GM15510 (cell line): ENCODE data around the gene TLNRD1.

Experiments
- POLR2A ChIP-seq: IDR thresholded peaks from 3 replicates; pipeline ENCODE4 v1.6.1; 2011; ENCODE audit warnings: borderline replicate concordance; ENCODE audit not compliant: insufficient read length; ENCODE audit errors: extremely low read depth

Gene TLNRD1

DNA sequence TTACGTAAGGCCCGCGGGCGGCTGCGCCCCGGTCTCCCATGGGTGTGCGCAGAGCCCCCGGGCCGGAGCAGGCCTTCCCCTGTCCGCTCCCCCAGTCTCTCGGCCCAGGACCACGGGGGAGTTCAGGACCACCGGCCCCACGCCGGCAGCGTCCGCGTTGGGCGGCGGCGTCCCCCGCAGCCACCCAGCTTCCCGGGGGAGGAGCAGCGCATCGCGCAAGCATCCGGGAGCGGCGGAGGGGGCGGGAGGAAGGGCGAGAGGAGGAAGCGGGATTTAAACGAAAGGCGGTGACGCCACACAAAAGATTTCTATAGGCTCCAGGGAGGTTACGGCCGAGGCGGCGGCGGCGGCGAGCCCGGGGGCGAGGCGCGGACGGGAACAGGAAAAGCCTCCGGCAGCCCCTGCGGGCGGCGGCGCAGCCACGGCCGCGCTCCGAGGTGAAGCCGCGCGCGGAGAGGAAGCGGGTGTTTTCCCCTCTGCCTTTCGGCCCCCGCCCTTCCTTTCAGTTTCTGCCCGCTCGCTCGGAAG, at the start of gene TLNRD1:
TSS of gene TLNRD1 (plus strand) at position 300 of the 528 bp plus-strand sequence. CDS start 1,349 bp downstream, outside the sequence.
- peak; percentile 87 for TF ChIP-seq POLR2A

DNA sequence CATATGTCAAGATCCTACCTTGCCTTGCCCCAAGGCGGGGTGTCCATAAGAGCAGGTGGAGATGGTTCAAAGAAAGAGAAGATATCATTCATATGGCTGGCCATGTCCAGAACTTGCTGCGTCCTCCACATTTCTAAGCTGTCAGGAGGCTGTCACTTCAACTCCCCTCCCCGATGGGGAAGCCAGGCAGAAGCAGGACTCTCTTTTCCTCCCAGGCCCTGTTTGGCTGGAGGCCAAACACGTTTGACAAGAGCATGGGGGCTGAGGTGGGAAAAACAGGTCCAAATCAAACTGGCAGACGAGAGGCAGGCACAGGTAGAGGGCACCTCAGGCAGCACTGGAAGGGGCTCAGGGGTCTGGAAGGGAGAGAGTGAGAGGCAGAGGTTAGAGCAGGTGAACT, 48.8 kb upstream of the TLNRD1 start:
- no peak for TF ChIP-seq POLR2A

DNA sequence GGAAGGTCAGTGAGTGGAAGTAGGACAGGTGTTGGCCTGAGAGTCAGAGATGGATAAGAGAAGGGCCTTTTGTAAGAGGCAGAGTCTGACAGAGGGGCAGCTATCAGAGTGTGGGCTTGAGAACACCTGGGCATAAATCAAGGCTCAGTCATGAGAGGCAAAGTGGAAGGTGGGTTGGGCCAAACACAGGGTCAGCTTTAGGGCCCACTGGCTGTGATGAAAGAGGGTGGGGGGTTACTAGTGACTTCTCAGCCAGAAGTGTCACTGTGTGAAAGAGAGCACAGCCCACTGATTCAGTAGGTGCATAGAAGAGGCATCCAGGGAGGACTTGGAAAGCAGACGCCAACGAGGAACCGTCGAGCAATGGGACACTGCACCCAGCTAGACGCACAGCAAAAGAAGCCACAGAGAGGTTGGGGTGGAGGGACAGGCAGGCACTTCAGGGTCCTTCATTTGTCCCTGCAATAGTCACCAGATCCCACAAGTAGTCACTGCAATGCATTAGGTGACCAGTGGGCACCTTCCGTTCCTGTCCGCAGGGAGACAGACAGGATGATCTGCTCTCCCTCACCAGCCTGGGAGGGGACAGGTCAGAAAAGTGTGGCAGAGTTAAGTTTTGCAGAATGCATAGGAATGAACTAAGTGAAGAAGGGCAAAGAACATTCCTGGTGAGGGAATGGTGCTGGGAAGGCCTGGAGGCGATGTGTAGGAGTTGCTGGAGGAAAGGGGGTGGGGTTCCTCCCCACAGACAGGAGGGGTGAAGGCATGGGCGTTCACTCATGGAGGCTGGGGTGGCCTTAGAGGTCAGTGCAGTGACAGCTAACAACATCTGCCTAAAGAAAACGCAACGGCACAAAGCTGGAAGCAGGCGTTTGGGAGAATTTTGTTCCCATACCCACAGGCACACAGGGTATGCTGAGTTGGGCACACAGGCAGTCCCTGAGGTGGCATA, 47.4 kb upstream of the TLNRD1 start:
- no peak for TF ChIP-seq POLR2A

DNA sequence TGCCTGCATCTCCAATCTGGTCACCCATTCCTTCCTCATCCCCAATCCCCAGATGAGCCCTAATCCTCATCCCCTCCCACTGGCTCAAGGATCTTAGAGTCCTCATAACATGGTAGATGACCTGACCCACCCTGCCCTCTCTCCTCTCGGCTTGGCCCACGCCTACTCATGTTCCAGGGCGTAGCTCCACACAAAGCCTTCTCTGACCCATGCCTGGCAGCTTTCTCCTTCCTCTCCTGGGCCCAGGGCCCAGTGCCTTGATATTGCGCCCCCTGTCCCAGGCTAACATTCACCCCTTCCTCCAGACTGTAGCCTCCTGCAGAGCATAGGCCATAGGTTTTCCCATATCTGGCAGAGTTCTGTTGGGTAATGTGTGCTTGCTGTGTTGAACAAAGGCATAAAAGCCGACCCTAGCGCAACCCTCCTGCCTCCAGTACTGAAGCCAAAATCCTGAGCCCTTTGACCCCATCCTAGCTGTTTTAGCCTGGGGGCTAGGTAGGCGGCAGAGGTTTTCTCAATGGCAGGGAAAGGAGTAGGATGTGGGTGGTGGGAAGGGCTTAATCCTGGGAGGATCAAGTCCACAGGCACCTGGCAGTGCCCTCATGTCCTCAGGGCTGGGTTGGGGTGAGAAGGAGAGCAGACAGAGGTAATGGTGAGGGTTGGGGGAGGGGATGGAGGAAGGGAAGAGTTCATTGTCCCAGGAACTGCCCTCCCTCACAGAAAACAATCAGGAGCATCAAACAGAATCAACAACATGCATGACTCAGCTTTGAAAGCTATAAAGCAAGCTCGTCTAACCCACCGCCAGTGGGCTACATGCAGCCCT, 46.6 kb upstream of the TLNRD1 start:
- TF ChIP-seq POLR2A, result no peak

DNA sequence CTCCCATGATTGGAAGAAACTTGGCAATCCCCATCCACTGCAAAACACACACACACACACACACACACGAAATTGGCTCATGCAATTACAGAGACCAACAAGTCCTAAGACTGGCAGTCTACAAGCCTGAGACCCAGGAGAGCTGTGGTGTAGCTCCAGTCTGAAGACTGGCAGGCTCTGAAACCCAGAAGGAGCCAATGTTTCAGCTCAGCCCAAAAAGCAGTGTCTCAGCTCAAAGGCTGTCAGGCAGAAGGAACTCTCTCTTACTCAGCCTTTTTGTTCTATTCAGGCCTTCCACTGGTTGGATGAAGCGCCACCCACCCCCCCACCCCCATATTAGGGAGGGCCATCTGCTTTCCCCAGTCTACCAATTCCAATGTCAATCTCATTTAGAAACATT, 43.2 kb upstream of the TLNRD1 start:
- no peak for TF ChIP-seq POLR2A

DNA sequence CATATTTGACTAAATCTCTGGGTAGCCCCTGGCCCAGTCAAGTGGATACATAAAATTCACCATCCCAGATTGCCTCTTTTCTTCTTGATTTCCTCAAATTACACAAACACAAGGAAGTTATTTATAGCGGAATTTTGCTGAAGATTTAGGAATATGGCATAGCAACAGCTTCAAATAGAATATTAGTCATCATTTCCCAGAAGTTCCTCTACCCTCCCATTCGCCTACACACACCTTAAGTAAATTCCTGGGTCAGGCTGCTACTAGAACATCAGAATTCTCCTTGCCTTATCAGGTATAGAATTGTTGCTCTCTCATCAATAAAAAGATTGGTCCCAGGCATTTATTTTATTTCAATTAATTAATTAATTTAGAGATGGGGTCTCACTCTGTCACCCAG, 42.7 kb upstream of the TLNRD1 start:
- no peak for TF ChIP-seq POLR2A

DNA sequence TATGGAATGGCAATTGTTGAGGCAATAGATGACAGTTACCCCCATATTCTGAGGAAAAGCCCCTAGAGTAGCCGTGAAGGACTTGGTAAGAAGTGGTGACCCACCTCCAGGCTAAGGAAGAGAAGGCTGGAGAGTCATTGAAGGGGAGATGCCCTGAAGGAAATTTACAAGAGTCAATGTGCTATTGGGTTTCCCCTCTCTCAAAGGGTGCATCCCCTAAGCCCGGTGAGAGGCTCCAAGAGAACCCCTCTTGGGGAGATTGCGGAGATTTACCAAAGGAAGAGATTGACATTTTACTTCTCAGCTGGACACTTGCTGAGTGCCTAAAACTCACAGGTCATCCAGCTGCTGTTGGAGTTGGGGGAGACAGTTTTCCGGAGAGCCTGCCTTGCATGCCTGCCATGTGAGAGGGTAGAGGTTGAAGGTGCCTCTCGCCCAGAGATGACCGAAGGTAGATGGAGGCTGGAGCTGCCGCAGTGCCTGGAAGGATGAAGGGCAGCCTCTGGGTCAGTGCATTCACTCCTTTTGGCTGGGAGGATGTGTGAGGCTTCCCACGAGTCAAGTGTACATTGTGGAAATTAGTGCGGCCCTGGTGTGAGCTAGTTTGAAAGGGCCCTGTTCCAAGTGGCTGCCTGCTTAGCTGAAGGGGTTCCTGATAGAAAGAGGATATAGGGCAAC, 41.8 kb upstream of the TLNRD1 start:
- no peak for TF ChIP-seq POLR2A

DNA sequence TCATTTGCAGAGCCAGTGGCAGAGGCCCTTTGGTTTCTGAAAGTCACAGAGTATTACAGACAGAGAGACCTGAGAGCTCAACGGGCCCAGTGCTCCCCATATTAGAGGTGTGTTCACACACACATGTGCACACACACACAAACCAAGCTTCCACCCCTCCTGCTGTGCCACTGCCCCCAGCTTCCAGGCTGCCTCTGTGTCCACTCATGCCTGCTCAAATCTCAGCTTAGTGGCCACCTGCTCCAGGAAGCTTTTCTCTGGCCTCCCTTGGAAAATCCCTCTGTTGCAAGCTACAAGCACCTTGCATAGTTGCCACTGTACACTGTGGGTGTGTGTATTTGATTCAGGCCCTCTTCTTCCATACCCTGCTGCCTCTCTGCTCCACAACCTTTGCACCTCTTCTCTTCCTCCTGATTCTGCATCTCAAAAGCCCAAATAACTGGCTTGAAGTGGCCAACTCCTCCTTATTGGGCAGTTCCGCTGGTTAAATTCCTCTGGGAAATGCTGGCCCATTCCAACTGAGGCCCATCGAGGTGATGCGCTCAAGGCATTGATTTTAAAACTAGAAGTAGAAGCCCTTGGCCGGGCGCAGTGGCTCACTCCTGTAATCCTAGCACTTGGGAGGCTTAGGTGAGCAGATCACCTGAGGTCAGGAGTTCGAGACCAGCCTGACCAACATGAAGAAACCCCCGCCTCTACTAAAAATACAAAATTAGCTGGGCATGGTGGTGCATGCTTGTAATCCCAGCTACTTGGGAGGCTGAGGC, 34.1 kb upstream of the TLNRD1 start:
- TF ChIP-seq POLR2A, result no peak

DNA sequence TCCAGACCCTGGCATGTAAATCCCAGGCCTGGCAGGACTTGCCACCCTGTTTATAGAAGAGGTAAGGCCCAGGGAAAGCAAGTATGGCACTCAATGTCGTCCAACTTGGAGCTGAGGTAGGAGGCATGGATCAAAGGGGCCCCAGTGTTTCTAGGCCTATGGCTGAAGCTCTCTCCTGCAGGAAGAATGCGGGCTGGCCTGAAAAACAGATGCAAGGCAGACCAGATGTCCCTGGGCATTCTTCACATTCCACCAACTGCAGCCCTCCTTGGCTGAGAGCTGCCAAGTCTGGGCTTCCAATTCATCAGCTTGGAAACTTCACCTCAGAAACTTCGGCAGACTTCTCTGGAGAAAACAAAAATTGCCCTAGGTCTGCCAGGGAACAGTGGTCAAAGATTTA, 33.3 kb upstream of the TLNRD1 start:
- TF ChIP-seq POLR2A, result no peak

DNA sequence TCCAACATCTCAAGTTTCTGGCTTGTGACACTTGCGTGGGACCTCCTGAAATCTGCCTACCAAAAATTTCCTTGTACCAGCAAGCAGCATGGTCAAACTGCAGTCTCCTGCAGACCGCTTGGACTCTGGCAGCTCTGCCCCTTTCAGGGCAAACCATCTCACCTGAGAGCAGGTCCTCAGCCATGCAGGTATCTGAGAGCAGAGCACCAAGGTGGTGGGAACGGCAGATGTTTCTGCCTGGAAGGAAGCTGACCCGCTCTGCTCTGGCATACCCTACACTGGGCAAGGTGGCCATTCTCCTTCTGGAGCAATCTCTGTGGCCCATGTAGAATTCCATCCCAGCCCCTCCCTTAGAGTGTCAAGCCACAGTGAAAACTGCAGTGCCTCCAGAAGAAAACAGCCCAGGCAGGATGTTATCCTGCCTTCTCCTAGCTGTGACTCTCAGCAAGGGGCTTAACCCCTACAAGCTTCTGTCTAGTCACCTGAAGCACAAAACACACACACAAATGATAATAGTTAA, 32.7 kb upstream of the TLNRD1 start:
- no peak for TF ChIP-seq POLR2A

DNA sequence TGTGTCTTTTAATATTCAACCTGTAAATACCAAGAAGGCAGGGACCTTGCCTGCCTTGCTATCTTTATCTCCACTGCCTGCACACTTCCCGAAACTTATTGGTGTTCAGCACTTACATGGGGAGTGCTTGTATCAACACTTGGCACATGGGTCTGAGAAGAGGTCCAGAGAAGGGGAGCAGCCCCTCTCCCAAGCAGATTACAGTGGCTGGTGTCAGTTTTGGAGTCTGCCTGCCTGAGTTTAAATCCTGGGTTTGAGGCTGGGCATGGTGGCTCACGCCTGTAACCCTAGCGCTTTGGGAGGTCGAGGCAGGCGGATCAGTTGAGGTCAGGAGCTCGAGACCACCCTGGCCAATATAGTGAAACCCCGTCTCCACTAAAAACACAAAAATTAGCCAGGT, 31.4 kb upstream of the TLNRD1 start:
- TF ChIP-seq POLR2A, result no peak

DNA sequence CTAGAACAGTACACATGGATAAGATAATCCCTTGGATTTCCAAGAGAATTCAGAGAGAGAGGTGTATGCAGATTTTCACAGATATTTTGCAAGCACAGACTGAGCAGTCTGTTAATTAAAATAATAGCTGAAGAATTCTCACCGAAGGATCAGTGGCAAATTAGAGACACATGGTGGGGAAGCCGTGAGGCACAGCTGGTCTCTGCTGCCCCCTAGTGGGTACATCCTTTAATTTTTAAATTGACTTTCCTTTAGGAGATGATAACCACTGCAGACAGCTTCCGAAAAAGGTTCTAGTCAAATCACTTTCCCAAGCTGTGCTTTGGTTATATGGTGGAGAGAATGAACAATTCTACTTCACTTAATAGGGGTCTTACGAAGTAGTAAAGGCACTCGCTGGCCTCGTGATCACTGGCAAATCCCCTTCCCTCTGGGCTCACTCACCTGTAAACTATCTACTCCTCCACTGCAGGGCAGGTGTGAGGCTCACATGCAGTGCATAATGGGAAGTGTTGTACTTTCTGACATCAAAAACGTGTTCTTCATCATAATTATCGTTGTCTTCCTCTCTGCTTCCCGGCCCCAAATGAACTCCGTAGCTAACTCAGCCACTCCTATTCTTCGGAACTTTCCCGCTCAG, 30.6 kb upstream of the TLNRD1 start:
- TF ChIP-seq POLR2A, result no peak

DNA sequence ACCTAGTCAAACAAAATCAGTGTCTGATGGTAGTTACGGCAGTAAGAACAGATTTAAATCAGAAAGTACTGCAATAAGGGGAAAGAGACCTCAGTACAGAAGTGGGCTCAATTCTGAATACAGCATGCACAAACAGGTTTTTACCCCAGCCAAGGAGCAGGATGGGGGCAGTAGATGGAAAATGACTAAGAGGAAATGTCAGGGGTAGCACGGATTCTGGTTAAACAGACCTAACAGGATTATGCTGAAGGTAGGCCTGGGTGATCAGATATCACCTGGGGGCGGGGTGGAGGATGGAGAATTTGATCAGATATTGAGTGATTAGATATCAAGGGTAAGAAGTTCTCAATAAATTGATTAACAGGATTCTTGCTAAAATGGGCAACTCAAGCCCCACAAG, 30.1 kb upstream of the TLNRD1 start:
- no peak for TF ChIP-seq POLR2A

DNA sequence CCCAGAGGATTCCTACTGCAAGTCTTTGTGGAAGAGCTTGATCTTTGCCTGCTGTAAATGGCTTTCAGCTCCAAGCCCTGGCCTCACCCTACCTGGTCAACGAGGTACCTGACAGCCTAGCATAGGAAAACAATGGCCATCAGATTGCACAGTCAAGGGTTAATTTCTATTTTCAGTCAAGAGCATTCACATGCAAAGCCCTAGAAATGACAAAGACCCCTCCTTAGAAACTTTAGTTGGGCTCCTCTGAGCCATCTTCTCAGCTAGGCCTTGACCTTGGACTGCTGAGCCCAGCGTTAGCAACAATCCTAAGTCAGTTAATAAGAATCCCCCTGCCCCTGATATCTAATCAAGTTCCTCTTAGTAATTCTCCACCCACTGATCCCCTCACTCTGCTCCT, 29.6 kb upstream of the TLNRD1 start:
- no peak for TF ChIP-seq POLR2A

DNA sequence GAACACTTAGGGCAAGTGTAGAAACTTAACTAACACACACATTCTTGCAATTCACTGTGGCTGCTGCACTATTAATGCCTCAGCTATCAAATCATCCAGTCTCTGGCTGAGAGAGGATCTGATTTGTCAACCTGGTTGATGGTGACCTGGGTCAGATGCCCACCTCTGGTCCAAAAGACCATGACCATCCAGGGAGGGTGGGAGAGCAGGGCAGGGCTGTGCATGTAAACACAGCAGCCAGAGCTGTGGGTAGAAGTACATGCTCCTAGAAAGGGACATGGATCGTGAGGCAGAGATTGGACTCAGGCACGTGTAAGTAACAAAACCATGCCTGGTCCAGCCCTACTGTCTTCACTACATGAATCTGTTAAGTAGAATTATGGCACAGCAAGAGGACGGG, 28.4 kb upstream of the TLNRD1 start:
- TF ChIP-seq POLR2A, result no peak
